Stimulated activated CD8-positive, alpha-beta memory T cell treated with anti-CD3 and anti-CD28 coated beads, Interleukin-12 subunit alpha, Interleukin-12 subunit beta, amount 100 ng/mL, for 24 hours (primary cell): Measurements from ENCODE around the gene RNFT1.
"Not testable (repeated sequence)": the region's sequence is repeated elsewhere in the genome, so short reads cannot be mapped to it uniquely, and the experiment has no call there.

Experiments
- DNase-seq: peaks from one replicate; pipeline ENCODE4 v3.0.0-alpha.2; 2020; ENCODE audit errors: extremely low read depth

Gene RNFT1

GRCh38 chr17:59930121-59930520 is 34.4 kb downstream of the RNFT1 start:
- not testable (repeated sequence) for DNase-seq

GRCh38 chr17:59920637-59921036 is 43.9 kb downstream of the RNFT1 start:
- not testable (repeated sequence) for DNase-seq

- no peak for DNase-seq
These were observed 48.1 kb downstream of the RNFT1 start for GRCh38 chr17:59916446-59916845.

GRCh38 chr17:59914274-59914854 is 50.2 kb downstream of the RNFT1 start:
- no peak for DNase-seq

- no peak for DNase-seq
These were observed 57.1 kb downstream of the RNFT1 start for GRCh38 chr17:59907467-59907866.

- no peak for DNase-seq
These were observed 61.1 kb downstream of the RNFT1 start for GRCh38 chr17:59903455-59903854.
